GM21717 (cell line): ENCODE measurements around the gene BMP7.
"Not testable (repeated sequence)": the region's sequence is repeated elsewhere in the genome, so short reads cannot be mapped to it uniquely, and the experiment has no call there.

Source experiments
- ATAC-seq: cut with Tn5 transposase; IDR thresholded peaks from one replicate; pipeline ENCODE4 v1.9.1; 2021; ENCODE audit warnings: mild to moderate bottlenecking, moderate library complexity; ENCODE audit not compliant: unreplicated experiment

The BMP7 gene

DNA sequence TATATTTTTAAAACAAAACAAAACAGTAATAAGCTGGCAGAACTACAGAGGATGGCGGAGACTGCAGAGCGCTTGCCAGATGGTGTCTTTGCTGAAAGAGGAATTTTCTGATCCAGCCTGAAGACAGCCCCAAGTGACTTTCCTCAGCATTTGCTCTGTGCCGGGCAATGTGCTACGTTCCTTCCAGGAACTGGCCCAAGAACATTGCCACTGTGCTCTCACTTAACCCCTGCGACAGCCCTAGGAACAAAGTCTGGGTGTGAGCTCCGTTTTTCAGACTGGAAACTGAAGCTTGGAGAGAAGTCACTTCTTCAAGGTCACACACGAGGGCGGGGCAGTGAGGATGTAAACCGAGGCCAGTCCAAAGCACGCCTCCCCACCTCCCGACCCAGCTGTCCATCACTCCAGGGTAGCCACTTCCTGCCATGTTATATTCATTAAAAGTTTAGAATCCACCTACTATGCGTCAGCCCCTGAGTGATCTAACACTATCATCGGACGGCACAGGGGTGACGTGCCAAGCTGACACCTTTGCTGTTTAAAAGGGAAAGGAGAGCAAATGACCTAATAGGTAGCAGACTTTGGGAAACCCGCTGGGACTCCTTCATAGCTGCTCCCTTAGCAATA, 22.3 kb upstream of the BMP7 start:
- ATAC-seq: no peak

DNA sequence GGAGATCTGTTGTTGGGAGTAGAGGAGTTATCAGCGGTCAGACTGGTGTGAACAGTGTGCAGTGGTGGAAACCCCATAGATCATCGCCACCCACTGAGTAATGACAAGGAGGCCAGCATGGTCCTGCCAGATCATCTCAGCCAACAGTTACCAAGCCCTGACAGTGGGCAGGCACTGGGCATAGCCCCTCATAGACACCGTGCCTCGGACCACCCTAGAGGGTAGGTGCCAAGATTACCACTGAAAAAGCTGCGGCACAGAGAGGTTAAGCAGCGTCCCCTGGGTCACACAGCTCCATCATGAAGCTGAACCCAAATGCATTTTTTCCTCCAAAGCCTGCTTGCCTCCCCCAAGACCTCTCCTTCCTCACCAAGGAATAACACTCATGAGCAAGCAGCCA, 21.5 kb upstream of the BMP7 start:
- ATAC-seq: no peak

DNA sequence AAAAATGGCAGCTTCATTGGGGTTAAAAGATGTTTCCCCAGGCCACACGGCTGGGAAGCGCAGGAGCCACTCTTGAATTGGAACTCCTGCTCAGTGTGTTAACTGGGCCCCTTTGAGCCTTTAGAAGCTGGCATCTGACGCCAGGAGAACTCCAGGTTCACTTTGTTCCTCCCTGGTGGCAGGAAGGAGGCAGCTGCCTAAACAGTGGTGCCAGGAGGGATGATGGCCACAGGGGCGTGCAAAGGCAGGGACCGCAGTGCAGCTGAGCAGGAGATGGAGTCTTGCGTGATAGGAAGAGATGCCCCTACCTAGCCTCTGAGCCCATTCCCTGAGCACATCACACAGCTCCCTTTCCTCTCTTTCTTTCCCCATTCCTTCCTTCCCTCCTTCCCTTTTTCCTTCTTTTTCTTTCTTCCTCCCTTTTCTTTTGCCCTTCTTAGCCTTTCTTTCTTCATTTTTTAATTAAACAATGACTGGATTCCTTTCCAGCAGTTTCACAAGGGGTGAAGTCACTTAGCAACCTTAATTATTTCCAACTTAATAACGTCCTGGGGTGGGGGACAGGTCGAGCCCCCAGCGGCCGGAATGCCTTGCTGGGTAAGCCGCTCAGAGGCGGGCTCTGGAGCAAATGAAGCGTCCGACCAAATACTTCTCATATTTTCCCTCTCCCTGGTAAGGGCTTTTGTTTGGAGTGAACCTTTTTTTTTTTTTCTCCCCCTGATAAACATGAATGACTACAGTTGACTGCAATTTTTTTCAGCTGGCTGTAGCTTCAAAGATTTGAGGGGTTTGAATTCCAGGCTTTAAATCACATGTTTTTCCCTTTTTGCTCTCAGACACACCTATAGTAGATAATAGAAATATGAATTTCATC, 20.8 kb upstream of the BMP7 start:
- ATAC-seq: no peak

DNA sequence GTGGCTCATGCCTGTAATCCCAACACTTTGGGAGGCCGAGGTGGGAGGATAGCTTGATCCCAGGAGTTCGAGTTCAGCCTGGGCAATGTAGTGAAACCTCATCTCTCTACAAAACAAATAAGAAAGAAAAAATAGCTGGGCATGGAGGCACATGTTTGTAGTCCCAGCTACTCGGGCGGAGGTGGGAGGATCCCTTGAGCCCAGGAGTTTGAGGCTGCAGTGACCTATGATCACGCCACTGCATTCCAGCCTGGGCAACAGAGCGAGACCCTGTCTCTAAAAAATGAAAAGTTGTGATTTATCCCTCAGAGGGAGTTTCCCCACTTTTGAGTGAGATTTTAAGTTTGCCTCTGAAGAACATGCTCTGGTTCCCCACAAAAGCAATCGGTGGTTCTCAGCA, 17.4 kb upstream of the BMP7 start:
- ATAC-seq: no peak

DNA sequence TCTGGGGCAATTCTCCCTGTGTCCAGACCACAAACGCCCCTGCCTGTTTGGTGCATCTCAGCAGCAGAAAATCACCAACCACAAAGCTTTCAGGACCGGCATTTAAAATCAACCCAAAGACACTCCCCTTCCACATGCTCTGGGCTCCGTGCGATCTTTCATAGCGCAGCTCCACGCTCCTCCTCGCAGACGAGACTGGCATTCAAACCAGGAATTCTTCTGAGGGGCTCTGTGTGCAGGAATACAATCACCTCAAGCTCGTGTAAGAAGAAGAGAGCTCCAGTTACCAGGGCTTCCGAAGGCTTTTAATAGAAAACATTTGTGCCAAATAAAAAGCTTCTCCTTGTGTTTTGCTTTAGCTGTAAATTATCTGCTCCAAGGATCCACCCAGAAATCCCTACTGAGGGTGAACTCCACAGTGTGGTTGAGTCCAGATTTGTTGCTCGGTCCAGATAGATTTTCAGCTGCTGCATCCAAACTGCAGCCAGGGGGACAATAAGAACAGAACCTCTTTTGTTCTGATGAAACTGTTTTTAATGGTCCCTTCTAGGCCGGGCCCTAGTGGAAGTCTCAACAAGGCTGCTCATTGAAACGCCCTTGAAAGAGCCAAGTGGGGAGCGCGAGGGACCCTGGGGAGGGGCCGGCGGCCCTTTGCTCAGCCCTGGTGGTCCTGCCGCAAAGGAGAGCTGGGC, 16.4 kb upstream of the BMP7 start:
- no peak for ATAC-seq

DNA sequence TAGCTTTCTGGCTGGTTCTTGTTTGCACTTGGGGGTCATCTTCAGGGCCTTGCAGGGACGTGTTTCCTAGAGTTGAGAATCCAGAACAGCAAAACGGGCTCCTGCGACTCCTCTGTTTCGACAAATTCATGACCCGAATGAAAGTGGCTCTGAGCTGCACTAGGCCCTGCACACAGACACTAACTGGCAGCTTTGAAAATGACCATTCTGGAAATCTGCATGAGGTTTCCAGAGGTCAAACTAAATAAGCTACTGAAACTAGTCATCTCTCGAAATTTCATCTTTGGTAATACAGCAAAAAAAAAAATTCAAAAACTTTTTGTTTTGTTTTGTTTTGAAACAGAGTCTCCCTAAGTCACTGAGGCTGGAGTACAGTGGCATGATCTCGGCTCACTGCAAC, 15.5 kb upstream of the BMP7 start:
- no peak for ATAC-seq

DNA sequence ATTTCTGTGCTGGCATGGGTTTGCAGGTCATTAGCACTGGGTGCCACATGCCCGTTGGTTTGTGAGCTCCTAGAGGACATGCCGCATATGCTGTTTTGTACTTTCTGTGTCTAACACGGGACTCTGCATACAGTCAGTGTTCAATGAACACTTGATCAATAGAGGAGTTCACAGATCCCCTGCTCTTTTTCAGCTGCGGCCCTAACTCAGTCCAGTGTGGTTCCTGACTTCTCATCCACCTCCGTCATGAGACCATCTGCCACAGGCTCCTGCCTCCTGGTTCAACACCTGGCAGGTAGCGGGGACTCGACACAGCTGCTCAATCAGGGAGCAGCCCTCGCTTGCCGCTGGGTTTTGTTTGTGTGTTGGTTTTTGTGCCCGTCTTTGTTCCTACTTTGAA, 13.8 kb upstream of the BMP7 start:
- ATAC-seq: no peak

DNA sequence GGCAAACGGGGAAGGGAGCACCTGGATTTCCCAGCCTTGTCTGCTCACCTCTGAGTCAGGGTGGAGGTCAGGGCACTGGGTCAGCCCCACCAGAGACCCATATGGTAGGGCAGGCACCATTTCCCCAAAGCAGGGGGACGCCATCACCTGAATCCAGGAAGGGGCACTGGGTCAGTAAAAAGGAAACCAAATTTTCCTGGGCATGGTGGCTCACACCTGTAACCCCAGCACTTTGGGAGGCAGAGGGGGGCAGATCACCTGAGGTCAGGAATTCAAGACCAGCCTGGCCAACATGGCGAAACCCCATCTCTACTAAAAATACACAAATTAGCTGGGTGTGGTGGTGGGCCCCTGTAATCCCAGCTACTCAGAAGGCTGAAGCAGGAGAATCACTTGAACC, 13.1 kb upstream of the BMP7 start:
- not testable (repeated sequence) for ATAC-seq

DNA sequence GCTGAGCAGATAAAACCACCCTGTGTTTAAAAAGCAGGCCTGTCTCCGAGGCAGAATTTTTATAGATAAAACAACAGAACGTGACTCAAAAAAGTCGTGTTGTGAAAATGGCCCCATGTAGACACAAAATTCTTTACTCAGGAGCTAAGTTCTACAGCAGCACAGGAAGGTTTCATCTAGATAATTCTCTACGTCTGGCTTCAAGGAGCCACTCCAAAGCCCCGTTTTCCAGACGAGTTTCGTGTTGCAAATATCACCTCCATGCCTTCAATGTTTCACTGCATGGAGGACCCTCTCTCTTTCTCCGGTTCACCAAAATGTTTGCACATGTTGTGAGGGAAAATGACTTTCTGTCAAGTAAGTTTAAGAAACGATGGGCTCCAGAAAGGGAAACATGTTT, 12.0 kb upstream of the BMP7 start:
- ATAC-seq: no peak

DNA sequence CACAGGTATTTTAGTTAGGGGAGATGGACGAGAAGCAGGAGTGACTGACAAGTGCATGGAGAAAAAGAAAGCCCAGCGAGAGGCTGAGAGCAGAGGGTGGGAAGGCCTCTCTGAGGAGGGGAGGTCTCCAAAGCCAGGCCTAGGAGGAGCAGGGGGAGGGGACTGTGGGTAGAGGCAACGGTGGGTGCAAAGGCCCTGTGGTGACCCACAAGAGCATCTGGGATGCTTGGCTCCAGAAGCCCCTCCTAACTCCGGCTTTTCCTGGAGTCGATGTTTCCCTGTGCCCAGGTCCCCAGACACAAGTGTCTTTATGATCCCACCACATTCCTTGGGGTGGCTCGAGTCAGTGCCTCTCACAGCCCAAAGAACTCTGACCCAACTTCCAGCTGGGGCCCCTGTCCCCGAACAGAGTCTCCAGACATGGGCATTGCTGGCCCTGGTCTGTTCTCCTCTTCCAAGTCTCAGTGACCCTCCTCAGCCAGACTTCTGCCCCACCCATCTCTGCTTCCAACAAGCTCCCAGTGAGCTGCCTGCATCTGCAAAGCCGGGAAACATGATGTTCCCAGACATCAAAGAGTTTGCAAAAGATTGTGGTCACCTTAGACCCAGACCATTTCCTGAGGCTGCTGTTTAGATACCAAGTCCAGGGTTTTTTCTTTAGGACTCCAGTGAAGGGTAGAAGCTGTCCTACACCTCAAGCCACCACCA, 11.1 kb upstream of the BMP7 start:
- ATAC-seq: no peak

DNA sequence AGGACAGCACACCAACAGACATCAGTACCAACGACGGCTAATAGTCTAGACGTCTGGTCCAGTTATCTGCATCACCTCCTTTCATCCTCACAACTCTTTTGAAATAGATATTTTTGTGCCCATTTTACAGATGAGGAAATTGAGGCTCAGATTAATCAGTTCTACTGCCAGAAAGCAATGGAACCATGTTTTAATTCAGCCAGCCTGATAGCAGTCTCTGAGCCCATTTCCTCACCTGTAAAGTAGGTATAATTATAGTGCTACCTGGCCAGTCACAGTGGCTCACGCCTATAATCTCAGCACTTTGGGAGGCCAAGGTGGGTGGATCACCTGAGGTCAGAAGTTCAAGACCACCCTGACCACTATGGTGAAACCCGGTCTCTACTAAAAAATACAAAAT, 9.8 kb upstream of the BMP7 start:
- ATAC-seq: no peak

DNA sequence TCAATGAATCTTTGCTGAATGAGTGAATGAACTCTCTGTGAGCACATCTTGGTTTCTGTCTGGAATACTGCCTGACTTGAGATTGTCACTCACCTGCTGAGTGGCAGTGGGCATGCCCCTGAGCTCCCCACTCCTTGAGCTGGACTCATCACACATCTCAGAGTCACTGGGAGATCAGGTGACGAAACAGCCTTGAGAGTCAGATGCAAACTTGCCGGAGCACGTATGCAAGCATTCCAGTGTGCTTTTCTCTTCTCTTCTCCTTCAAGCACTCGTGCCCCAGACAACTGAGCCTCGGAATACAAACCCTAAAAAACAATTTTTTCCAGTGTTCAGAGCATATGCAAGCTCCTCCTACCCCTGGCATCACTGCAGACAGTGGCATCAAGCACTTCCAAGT, 9.4 kb upstream of the BMP7 start:
- ATAC-seq: no peak

DNA sequence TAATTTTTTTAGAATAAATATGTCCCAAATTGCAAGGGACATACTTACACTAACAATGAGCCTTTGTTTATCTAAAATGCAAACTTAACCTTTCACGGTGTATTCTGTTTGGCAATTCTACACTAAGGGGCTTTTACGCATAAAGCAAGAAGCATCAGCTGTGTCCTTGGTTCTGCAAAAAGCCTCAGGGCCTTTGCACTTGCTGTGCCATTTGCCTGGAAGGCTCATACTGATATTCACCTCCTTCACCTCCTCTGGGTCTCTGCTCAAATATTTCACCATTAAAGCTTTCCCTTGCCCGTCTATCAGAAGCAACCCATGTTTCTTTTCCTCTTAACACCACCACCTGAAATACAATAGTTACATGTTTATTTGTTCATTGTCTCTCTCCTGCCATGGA, 8.9 kb upstream of the BMP7 start:
- ATAC-seq: no peak

DNA sequence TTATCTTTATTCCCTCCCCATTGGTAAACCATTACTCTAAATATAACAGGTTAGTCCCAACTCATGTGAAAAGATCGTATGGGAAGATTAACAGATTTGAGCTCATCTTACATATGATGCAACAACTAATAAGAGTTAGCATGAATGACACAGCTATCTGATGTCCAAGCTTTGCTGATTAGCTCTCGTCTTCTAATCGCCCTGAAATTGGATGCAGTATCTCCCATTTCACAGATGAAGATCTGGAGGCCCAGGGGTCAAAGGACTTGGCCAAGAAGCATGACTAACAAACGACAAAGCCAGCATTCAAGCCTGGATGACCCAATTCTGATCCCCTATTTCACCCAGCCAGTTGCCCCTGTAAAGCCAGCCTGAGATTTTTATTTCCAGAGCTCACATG, 8.4 kb upstream of the BMP7 start:
- ATAC-seq: no peak

DNA sequence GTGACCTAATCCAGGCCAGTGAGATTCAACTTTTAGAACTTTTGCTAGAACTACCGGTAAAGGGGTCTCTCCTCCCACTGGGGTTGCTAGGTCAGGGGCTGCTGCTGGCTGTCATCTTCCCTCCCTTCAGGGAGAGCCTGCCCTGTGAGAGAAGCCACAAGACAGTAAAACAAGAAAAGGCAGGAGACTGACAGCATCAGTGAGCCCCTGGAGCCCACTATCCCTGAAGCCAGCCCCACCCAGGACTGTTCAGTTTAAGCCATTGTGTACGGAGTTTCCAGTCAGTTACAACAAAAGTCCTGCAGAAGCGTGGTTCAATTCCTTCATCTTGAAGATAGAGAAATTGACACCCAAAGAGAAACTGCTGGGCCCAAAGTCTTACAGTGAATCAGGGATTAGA, 7.9 kb upstream of the BMP7 start:
- ATAC-seq: no peak

DNA sequence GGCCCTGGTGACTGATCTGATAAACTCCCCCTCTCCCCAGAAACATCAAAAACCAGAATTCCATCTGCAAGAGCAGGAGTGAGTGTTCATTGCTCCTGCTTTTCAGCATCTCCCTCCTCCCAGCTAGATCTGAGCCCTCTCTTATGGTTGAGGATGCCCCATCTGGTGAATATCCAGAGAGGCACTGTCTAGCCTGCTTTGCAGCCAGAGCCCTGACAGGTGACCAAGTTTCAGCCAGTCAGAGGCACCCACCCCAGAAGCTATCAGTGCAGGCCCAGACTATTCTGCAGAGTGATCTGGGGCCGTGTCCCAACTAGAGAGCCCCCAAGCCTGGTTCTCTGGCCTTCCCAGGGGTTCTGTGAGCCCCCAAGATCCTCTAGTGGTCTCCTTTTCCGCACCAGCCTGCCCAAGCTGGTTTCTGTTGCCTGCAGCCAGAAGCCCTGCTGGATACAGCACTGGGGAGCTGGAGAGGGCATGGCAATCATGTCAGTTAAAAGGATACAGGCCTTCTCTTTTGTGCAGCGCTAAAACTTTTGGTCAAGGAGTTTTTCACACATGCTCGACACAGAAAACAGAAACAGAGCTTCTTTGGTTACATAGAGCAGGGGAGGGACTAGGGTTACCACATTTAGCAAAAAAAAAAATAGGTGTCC, 6.6 kb upstream of the BMP7 start:
- ATAC-seq: no peak

DNA sequence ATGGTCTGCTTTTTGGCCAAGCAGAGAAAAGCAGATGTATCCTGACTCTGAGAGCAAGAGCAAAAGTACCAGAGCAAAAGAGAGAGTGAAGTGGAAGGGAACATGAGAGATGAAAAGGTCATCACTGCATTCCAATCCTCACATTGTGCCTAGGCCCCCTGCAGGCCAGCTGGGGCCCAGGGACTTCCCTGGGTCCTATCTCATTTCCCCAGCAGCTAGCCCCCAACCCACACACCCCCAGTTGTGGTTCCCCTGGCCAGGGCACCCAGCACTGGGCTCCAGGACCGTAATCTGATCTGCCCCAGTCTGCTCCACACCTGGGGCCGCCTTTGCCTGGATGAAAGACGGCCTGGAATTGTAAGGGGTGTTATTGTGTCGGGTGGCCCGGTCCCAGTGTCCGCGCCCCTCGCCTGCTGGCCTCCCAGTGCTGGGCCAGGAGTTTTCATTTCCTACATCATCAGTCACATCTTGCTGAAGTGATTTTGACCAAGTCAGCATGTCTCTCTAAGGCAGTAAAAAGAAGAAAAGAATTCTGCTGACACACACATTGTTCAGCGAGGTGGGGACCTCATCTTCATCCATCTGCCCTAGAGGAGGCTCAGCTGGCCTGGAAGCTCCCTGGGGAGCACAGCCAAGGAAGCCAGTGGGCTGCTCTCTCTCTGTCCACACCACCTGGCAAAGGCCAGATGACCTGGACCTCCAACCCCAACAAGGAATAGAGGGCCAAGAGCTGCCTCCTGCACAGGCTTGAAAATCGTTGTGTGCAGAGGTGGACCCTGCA, 4.0 kb upstream of the BMP7 start:
- no peak for ATAC-seq

DNA sequence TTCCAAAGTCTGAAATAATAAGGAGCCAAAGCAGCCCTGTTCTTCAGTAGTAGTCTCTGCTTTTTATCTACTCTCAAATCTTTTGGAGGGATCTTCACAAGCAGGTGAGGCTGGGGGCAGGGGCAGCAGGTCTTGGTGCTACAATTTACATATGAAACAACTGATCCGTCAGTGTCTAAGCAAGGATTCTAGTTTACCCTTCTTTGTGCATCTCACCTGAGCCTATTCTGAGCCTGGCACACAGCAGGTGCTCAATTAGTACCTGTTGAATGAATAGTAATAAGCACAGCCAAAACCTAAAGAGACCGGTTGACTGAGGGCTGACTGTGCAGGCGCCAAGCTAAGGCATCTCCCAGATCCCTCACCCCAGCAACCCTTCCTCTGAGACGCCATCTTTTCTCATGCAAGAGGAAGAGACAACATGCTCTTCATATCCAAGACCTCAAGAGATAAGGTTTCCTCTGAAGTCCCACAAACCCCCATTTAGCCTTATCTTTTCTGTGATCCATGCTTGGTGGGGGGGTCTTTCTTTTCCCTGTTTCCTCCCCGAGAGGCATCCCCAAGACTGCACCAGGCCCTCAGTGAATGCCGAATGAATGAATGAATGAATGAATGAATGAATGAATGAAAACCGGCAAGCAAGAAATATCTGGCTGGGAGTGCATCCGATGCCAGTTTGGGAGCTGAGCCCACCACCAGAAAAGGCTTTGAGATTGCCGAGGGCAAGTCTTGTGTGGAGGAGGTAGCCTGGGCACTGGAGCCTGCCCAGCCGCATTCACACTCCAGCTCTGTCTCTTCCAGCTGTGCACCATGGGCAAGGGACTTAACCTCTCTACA, 2.9 kb upstream of the BMP7 start:
- ATAC-seq: no peak

DNA sequence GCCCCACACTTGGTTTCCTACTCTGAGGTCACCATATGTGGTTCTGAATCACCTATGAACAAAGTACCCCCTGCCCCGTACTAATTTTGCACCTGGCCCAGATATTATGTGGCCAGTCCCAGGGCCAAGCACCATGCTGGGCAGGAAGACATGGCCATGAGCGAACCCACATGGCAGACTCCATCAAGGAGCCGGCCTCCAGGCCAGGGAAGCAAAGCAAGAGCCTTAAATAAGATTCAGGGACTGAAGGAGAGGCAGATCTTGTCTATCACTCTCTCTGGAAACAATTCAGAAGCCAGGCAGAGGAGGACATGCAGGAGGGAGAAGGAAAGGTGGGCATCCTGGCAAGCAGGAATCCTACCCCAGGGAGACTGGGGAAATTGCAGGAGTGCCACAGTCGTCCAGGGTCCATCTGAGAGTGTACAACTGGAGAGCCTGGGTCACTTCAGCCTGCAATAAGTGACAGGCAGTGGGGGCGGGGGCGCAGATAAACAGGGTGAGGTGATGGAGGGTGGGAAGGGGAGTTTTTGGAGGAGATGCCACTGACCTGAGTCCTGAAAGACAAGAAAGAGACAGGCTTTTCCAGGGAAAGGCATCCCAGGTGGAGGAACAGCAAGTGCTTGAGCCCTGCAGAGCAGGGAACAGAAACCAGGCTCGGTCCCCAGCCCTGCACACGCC, 2.1 kb upstream of the BMP7 start:
- no peak for ATAC-seq
